Stimulated activated CD8-positive, alpha-beta memory T cell treated with anti-CD3 and anti-CD28 coated beads, Interleukin-7, amount 100 ng/mL, for 4 hours (primary cell): ENCODE results near the gene ALDH3A1.
A peak's percentile ranks its signal among the peaks of the same experiment; 100 is the strongest.

Experiments
- DNase-seq, 2 donors: peaks; one replicate each; pipeline ENCODE4 v3.0.0-alpha.2; 2020; ENCODE audit warnings: low read depth in 2 of 2

ALDH3A1 gene

DNA sequence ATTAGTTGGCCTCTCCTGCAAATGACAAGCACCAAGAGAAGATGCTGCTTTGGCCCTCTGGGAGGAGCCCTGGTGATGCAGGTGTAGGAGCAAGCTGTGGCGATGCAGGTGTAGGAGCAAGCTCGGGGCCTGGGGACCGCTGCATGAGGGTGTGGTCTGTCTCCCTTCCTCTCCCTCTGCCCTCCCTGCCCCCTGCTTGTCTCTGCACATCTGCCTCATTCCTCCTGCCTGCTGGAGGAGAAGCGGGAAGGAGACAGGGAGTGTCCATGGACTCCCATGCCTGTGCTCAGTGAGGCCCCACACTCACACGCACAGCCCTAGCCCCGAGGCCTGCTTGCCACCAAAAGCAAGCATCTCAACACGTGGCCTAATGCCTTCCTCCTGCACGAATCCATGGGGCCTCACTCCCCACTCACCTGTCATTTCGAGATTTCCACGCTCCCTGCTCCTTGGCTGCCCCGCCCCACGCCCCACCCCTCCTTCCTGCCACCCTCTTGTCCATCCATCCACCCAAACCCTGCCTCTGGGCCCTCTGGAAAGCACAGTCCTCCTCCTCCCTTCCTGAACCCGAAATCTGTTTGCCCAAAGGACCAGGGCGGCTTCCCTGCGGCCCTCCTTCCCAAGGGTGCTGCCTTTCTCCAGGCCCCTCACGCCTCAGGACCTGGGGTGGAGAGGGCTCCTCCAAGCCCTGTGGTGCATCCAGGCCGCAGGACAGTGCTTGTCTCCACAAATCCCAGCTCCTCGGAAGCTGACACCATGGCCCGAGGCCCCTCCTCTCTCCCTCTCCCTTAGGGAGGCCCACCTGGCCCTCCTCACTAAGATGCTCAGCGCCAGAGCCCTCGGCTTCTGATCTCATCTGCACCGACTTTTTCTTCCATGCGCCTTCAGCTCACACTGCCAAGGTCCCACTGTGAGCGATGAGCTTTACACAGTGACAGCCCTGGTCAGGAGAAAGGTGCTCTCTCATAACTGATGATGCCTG is 11.8 kb upstream of the ALDH3A1 start:
- no peak for DNase-seq

DNA sequence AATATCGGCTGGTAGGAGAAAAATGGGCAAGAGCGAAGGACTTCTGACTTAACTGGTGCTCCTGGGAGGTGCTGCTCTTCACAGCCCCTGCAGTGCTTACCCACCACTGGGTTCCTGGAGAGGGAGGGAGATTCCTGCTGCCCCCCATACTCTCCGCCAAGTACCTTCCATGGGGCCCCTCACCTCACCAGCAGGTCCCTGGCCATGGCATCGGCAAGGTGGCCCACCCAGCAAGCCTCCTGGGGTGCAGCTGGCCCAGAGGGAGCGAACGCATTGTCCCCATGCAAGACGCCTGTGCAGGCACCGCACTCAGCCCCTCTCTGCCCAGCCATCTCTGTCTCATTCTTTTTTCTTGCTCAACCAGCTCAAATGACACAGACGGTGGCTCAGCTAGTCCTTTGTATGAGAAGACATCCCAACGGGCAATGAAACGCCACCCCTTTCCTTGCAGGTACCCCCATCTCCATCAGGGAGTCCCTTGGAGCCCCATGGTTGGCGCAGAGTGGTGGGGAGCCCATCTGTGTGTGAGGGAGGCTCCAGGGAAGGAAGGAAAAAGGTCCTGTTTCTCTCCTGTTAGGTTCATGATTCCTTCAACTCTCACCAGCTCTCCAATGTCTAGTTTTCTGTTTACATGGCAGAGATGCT is 9.6 kb upstream of the ALDH3A1 start:
- DNase-seq, result no peak

DNA sequence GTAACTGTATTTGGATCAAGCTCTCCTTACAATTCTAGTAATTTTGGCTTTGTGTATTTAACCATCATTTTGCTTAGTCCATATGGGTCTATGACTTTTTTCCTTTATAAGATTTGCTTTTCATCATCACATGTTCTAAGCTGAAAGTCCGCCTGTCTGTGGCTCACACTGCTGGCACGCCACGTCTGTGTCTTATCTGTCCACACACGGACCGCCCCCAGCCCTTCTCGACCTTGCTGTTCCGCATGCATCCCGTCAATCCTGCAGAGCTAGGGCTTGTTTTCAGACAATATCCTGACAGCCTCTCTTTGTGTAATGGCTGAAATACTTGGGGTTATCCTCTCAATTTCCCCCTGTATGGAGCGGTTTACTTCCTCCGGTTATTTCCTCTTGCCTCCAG is 8.4 kb upstream of the ALDH3A1 start:
- no peak for DNase-seq

DNA sequence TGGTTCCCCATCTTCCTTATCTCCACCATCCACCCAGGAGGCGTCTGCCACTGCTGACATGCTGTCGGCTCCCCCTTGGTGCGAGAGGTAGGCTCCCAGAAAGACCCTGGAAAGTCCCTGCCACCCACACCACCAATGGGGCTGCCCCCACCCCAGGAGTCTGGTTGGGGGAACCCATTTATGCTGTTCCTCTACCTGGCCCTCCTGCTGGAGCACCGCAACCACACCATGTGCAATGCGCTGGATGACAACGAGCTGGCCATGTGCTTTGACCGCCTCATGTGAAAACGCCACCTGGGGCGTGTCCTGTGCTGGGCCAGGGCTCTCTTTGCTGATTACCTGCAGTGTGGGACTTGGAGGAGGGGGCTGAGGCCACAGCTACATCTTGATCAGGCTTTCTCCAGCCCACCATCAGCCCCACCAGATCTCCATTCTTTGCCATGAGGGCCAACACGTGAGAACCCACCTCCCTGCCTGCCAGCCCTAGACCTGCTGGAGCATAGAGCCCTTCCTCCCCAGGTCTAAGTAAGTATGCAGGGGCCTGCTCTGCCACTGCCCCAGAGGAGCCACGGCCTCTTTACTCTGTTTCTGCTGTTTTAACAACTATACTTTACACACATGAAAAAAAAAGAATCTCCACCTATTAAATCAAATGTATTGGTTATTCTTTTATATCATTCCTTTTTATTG is 7.9 kb upstream of the ALDH3A1 start:
- no peak for DNase-seq

DNA sequence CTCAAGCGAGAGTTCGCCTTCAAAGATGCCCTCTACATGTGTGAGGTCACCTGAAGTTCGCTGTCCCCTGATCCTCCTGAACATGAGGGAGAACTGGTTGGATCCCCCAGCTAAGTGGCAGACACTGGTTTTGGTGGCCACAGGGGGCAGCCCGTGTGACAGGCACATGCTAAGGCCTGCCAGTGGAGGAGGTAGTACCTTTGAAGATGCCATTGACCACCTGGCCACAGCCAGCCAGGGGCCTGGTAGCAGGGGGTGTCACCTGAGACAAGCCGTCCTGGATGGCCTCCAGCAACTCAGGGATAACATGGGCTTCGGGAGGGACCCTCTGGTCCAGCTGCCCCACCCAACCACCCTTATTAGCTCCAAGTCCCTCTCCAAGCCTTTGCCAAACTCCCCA is 7.3 kb upstream of the ALDH3A1 start:
- no peak for DNase-seq

DNA sequence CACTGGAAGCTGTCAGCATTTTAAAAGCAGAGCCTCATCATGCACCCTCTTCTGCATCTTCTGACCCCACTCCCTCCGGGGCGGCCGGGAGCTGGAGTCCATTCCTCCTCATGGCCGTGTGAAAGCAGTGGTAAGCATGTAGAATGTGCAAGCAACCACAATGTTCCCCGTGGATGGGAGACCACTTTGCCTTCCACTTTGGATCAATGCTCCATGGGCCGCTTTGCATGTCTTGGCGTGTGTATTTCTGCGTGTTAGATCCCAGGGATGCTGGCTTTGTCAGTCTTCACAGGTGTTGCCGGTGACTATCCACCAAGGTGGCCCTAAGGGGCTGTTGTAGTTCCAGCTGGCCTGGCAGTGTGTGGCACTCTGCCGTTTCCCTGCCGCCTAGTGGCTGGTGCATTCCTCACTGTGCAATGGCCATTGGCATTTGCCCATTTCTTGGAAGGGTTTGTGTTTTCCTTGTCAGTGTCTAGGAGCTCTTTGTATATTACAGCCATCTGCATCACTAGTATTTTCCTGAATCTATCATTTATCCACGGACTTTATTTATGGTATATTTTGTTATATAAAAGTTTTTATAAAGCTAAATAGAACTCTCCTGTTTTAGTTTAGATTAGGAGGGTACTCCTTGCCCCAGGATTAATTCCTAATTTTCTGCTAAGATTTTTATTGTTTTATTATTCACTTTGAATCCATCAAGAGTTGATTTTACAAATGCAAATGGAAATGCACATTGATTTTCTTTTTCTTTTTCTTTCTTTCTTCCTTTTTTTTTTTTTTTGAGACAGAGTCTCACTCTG is 5.8 kb upstream of the ALDH3A1 start:
- no peak for DNase-seq

DNA sequence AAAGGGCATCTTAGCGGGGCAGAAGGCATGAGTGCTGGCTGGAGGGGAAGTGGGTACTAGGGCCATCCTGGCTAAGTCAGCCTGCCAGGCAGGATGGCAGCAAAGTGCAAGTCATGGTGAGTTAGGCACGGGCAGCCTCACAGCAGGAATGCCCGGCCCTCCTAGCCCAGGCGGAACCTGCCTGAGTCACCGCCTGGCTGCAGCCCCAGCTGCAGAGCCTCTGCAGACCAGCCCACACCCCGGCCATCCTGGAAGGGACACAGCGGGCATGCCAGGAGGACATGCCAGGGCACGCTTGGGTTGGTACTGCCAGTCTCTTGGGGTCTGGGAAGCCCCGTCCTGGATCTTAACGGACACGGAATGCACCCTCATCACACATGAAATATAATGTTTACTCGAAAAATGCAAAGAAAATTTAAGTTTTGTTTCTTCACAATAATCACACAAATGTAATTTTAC is 5.0 kb upstream of the ALDH3A1 start:
- DNase-seq, result no peak

DNA sequence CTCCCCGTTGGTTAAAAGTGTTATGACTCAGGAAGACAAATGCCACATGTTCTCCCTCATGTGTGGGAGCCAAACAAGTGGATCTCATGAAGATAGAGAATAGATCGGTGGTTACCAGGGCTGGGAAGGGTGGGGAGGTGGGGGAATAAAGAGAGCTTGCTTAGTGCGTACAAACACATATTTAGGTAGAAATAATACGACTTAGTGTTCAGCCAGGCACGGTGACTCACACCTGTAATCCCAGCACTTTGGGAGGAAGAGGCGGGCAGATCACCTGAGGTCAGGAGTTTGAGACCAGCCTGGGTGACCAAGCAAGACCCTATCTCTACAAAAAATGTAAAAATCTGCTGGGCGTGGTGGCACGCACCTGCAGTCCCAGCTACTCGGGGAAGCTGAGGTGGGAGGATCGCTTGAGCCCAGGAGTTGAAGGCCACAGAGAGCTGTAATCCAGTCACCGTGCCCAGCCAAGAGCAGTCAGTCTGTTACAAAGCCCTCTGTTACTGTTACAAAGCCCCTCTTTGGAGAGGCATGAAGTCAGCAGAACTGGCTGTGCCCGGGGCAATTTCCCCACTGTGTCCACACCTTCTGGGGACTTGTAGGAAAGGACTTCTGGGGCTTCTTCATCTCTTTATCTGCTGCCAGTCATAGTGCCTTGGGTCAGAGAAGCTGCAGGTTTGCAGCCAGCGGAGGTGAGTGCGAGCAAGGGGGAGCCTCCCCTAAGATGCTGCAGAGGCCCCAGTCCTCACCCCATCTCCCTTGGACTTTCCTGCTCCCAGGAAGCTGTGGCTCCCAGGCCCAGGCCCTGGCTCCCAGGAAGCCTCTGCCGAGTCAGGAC is 4.3 kb upstream of the ALDH3A1 start:
- DNase-seq, result no peak

DNA sequence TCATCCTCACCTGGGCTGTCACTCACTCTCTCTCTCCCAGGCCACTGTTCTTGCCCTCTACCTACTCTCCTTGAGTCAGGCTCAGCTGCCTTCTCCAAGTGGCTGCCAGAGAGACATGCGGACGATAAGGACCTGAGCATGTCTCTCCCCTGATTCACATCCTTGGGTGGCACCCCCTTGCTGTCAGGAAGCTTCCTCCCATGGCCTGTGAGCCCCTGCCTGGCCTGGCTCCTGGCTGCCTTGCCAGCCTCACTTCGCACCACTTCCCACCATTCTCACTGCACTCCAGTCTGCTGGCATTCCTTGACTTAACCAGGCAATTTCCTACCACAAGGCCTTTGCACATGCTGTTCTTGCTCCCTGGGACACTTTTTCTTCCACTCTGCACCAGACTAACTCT is 2.7 kb upstream of the ALDH3A1 start:
- no peak for DNase-seq

DNA sequence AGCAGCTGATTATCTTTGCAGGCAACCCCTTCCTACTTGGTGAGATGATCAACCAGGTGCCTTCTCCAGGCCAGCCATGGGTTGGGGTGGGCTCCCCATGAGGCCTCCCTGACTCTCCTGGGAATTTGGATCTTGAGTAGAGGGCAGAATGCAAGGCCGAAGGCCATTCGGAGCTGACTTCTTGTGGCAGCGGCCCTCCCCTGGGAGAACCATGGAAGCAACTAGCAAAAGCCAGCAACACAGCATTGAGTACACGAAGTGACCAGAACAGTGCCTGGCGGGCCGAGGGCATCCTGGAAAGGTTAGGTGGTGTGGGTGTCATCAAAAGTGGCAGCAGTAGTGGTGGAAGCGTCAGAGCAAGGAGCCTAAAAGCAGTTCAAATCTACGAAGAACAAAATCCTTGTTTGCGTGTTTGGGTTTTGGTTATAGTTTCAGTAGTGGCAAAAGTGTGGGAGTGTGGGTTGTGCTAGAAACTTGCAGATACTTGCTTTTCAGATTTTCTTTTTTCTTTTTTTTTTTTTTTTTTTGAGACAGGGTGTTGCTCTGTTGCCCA is 2.0 kb upstream of the ALDH3A1 start:
- DNase-seq, result no peak

DNA sequence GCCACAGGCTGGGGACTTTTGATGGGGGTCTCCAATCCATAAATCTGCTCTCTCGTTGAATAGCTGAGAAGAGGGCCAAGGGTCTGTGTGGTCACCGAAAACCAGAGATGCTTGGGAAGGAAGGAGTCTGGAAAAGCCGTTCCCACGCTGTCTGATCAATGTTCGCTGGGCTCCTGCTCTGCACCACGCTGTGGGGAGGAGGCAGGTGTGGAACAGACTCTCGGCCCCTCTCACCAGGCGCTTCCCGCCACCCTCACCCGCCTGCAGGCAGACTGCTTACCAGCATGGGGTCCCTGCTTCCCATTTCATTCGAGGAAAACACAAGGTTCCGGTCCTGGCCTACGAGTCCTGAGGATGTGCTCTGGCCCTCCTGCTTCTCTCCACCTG is 702 bp upstream of the ALDH3A1 start:
- no peak for DNase-seq

DNA sequence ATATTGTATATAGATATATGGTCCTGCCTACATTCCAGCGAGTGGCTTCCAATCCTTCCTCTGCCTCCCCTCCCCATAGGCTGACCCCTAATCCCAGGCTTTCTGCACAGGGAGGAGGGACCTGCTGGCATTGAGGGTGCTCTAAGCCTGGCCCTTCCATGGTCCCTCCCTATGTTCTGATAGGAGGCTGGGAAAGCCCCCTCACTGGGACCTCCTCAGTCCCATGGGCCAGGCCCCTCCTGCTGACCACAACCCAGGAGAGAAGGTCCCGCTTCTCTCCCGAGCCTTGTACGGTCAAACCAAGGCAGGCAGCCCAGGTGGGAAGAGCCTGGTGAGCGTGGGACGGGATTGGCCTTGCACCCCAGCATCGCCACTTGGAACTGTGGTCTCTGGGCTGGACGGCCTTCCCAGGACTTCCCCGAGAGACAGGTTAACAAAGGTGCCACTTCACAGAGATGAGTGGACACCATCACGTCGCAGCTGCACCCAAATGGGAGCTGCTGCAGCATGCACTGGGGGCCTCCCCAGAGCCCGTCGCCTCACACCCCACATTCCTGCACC is 859 bp downstream of the ALDH3A1 start:
- DNase-seq, result no peak

DNA sequence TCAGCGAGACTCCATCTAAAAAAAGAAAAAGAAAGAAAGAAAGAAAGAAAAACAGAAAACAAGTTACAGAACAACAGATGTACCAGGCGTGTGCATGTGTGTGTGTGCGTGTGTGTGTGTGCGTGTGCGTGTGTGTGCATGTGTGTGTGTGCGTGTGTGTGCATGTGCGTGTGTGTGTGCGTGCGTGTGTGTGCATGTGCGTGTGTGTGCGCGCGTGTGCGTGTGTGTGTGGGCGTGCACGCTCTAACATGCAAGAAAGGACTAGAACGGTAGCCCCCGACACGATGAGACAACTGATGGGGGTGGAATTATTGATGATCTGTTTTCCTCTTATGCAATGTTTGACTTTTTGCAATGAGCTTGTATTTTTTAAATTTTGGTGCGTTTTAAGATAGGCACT is 1.6 kb downstream of the ALDH3A1 start:
- DNase-seq, result no peak

DNA sequence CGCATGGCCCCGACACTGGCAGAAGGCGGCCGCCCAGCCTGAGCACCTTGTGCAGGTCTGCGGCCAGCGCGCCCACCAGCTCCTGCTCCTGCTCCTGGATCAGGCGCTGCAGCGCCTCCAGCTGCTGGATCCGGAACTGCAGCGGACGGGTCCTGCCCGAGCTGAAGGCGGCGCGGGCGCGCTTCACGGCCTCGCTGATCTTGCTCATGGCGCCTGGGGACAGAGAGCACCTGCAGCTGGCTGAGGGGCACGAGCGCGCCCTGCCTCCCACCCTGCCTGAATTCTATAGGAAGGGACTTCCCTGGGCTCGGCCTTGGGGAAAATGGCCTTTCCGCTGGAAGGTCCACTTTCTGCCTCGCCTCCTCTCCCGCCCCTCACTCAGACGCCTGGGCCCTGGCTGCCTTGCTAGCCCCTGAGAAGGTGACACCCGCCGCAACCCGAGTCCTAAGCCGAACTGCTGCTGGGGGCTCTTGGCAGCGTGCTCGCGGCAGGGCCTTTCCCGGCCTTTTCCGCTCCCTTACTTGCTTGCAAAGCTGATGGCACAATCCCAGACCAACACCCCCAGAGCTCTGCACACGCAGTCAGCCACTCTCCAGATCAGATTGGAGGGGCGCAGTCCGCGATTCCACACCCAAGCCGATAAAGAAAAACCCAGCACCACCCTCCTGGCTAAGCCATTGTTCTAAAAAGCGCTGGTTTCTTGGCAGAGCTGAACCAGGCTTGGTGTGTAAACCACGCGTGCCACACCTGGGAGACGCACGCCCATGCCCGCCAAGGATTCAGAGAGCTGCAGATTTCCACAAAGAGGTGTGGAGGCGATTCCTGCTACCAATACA is 3.0 kb downstream of the ALDH3A1 start:
- DNase-seq, result peak; percentile 58 to 67

DNA sequence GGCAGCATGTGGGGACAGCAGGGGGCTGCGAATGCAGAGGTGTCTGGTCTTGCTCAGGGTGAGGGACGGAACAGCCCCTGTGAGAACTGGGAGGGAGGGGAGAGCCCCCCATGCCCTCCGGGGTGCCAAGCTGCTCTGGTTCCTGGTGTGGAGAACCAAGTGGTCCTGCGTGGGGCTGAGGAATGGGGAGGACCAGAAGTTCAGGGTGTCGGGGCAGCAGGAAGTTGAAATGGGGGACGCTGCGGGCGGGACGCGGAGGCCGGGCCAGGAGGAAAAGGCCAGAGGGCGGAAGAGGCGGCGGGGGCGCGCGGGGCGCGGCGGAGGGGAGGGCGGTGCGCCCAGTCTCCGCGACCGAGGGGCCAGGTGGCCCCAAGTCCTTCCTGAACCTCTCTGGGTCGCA is 3.6 kb downstream of the ALDH3A1 start:
- no peak for DNase-seq

DNA sequence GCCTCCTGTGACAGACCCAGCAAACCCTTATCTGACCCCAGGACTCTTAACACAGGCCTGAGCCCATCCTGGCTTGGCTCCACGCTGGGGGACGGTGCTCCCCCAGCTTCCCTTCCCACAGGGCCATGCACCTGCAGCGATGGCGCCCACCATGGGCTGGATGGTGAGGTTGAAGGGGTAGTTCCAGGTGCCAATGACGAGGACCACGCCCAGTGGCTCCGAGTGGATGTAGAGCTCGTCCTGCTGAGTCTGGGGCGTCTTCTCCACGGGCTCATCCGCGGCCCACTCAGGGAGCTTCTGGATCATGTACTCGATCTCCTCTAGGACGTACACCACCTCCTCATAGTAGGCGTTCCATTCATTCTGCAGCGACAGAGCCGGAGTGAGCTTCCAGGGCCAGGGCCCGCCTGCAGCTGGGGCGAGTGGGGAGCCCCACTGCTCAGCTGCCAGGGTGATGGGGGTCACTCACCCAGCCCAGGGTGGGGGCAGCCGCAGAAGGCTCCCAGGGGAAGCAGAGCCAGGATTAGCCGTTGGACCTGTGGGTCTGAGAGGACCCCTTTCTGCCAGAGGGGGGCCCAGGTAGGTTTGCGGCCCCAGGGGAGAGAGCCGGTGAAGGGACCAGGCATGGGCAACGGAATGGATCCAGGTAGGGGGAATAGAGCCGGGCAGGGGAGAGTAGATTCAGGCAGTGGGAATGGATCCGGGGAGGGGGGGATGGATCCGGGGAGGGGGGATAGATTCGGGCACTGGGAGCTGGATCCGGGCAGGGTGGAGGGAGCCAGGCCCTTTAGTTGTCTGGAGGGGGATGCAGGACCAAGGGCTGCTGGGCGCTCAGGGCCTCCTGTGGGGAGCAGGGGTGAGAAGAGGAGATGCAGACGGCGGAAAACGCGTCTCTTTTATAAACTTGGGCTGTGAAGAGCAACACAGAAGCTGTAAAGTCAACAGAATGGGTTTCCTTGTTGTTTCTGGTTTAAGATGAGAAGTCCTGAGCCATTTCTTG is 4.7 kb downstream of the ALDH3A1 start:
- DNase-seq, result no peak

DNA sequence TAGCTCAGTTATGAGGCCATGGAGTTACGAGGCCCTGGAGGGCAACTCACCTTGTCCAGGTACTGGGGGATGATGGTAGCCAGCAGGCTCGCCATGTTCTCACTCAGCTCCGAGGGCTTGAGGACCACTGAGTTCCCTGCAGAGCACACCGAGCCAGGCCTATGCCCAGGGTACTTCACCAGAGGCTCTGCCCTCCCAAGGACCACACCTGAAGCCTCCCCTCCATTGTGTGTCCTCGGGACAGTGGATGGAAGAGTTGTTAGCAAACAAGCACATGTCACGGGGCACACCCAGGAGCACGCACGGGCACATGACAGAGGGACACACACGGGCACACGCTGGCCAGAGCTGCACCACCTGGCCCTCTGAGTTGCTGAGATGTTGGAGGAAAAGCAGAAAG is 5.6 kb downstream of the ALDH3A1 start:
- no peak for DNase-seq
